ENCODE measurements around the gene FAM9C.

FAM9C gene

DNA sequence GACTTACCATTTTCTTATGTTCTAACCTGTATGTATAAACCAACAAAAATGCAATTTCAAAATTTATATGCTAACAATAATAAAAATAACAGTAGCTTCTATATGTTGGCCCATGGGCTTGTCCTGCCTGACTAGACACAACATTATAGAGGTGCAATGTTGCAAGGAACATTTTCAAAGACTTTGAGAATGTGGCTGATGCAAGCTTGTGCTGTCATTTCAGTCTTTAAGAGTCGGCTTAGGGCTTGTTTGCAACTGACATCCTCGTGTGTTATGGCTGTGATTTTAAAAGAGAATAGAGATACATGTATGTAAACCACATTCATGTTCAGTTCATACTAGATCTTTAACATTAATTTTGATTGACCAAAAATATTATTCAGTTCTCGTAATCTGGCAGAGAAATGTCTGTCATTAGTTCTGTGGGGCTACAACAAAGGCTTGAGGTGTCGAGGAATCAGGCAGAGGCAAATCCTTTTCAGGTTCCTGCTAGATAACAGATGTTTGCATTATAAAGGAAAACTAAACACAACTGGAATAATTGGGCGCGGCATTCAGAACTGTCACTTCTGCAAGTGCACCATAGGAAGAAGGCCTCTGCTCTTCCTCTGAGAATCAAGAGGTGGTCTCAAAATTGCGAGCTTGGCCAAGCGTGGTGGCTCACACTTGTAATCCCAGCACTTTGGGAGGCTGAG, 56.4 kb downstream of the FAM9C start:
- TF ChIP-seq, protein P1, sequence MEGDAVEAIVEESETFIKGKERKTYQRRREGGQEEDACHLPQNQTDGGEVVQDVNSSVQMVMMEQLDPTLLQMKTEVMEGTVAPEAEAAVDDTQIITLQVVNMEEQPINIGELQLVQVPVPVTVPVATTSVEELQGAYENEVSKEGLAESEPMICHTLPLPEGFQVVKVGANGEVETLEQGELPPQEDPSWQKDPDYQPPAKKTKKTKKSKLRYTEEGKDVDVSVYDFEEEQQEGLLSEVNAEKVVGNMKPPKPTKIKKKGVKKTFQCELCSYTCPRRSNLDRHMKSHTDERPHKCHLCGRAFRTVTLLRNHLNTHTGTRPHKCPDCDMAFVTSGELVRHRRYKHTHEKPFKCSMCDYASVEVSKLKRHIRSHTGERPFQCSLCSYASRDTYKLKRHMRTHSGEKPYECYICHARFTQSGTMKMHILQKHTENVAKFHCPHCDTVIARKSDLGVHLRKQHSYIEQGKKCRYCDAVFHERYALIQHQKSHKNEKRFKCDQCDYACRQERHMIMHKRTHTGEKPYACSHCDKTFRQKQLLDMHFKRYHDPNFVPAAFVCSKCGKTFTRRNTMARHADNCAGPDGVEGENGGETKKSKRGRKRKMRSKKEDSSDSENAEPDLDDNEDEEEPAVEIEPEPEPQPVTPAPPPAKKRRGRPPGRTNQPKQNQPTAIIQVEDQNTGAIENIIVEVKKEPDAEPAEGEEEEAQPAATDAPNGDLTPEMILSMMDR (IDR thresholded peaks at IDR 0.05) = no peak
- no peak for DNase-seq (ENCODE audit: low spot score)
- Histone ChIP-seq H3K4me3 (no peak overlapping the region), H3K27ac (no peak overlapping the region)

- Histone ChIP-seq H3K4me3 (no peak overlapping the region), H3K27ac (no peak overlapping the region)
- TF ChIP-seq, protein P1 (IDR thresholded peaks at IDR 0.05) = no peak
- DNase-seq (ENCODE audit: low spot score) = no peak
These were observed 57.1 kb downstream of the FAM9C start for GRCh38 chrX:12987340-12987739.

GRCh38 chrX:12986886-12987285, 57.5 kb downstream of the FAM9C start:
- H3K4me3 ChIP-seq = no peak overlapping the region
- no peak overlapping the region for H3K27ac ChIP-seq
- no peak for DNase-seq (ENCODE audit: low spot score)
- TF ChIP-seq, protein P1 (IDR thresholded peaks at IDR 0.05) = no peak

DNA sequence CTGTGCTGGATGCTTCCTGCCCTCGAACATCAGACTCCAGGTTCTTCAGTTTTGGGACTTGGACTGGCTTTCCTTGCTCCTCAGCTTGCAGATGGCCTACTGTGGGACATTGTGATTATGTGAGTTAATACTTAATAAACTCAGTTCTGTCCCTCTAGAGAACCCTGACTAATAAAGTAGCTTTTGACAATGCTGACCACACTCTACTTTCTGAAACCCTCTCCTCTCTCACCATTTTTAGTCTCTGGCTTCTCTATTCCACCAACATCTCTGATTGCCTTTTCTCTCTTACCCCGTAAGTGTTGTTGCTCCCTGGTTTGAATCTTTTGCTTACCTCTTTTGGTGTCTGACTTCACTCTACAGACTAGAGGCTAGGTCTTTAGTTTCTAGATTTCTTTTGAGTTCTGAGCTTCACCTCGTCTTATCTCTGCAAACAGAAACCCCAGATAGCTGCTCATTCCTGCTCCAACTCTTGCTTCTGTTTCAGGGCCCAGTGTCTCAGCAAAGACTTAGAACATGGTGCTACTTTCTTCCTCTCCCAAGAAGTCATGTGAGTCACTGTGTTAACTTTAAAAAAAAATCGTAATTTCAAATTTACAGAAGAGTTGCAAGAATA, 58.1 kb downstream of the FAM9C start:
- TF ChIP-seq, protein P1 (IDR thresholded peaks at IDR 0.05) = no peak
- Histone ChIP-seq H3K27ac (no peak overlapping the region), H3K4me3 (no peak overlapping the region)
- DNase-seq (ENCODE audit: low spot score) = no peak
